Mesothelial cell of epicardium (in vitro differentiated cells): ENCODE results near the gene GFER. TPM values are rescaled to one million over a fixed set of nuclear protein-coding genes. Genes with fewer than 3 reads are reported as not detected.

Experiments used
- DNase-seq, 2 experiments: peaks; one replicate each; pipeline ENCODE4 v3.0.0; 2021; ENCODE audit warnings: low spot score in 2 of 2; ENCODE audit not compliant: unreplicated experiment in 2 of 2
- H3K27ac Mint-ChIP-seq: 2 replicates; pipeline ENCODE4 v1.8.0; 2021; ENCODE audit warnings: mixed read lengths
- H3K27me3 Mint-ChIP-seq: 2 replicates; pipeline ENCODE4 v1.8.0; 2021; ENCODE audit warnings: low read depth, mixed read lengths
- H3K36me3 Mint-ChIP-seq: 2 replicates; pipeline ENCODE4 v1.8.0; 2021; ENCODE audit warnings: mixed read lengths
- H3K4me1 Mint-ChIP-seq: 2 replicates; pipeline ENCODE4 v1.8.0; 2021; ENCODE audit warnings: mixed read lengths
- H3K4me3 Mint-ChIP-seq: 2 replicates; pipeline ENCODE4 v1.8.0; 2021; ENCODE audit warnings: mild to moderate bottlenecking, moderate library complexity, mixed read lengths
- H3K9me3 Mint-ChIP-seq: 2 replicates; pipeline ENCODE4 v1.8.0; 2021; ENCODE audit warnings: mixed read lengths
- CTCF ChIP-seq: fragments of 200-600 bp; sonication (generic); IDR thresholded peaks from one replicate; pipeline ENCODE4 v1.5.0; 2021; ENCODE audit warnings: antibody characterized with exemption; ENCODE audit not compliant: unreplicated experiment
- total RNA-seq: library from RNA; stranded (reverse); gene quantifications from 3 replicates; pipeline ENCODE4 v1.2.1, GENCODE V29; 2021

GFER gene
- total RNA-seq, 1 donor from 2014 or later, result 23.7 TPM

GRCh38 chr16:1985466-1986150, 1.6 kb downstream of the GFER start:
- Mint-ChIP-seq H3K4me1 (peaks cover 21% of the 10 kb centered on the region), H3K4me3 (peak overlapping the region; percentile 83), H3K36me3 (peaks cover 9% of the 10 kb centered on the region), H3K27me3 (peaks cover 50% of the 10 kb centered on the region), H3K27ac (no peak overlapping the region), H3K9me3 (no peaks in the 10 kb centered on the region)
- no peak for TF ChIP-seq CTCF
- no peak for DNase-seq

GRCh38 chr16:1987198-1987597, 3.2 kb downstream of the GFER start:
- Mint-ChIP-seq H3K9me3 (no peaks in the 10 kb centered on the region), H3K27ac (no peak overlapping the region), H3K4me3 (no peak overlapping the region), H3K36me3 (peaks cover 9% of the 10 kb centered on the region), H3K4me1 (peaks cover 22% of the 10 kb centered on the region), H3K27me3 (peaks cover 48% of the 10 kb centered on the region)
- no peak for TF ChIP-seq CTCF
- DNase-seq, result no peak

GRCh38 chr16:1989209-1990100, 5.5 kb downstream of the GFER start, which contains the start of gene SYNGR3:
Gene SYNGR3, plus strand, starts transcription at chr16:1989970. Its CDS starts 133 bp downstream, at chr16:1990103.
- Mint-ChIP-seq H3K4me3 (peak within 1 kb of the TSS; percentile 57), H3K9me3 (no peaks in the 10 kb centered on the region), H3K4me1 (peaks cover 20% of the 10 kb centered on the region), H3K27ac (no peak within 1 kb of the TSS), H3K27me3 (peaks cover 40% of the 10 kb centered on the region), H3K36me3 (peaks cover 9% of the 10 kb centered on the region)
- no peak for TF ChIP-seq CTCF
- no peak for DNase-seq

GRCh38 chr16:1990101-1990350, 6.0 kb downstream of the GFER start:
- no peak overlapping the region for H3K4me3 Mint-ChIP-seq
- no peaks in the 10 kb centered on the region for H3K9me3 Mint-ChIP-seq
- peaks cover 9% of the 10 kb centered on the region for H3K36me3 Mint-ChIP-seq
- no peak overlapping the region for H3K27ac Mint-ChIP-seq
- peaks cover 40% of the 10 kb centered on the region for H3K27me3 Mint-ChIP-seq
- TF ChIP-seq CTCF, result no peak
- no peak for DNase-seq
- peaks cover 14% of the 10 kb centered on the region for H3K4me1 Mint-ChIP-seq

- H3K27ac Mint-ChIP-seq, result no peak overlapping the region
These were observed 6.5 kb downstream of the GFER start for GRCh38 chr16:1990351-1991134.

More at GRCh38 chr16:1990351-1991134, 6.5 kb downstream of the GFER start:
- Mint-ChIP-seq H3K27me3 (peaks cover 40% of the 10 kb centered on the region), H3K4me3 (peak overlapping the region; percentile 47), H3K4me1 (peaks cover 9% of the 10 kb centered on the region), H3K9me3 (no peaks in the 10 kb centered on the region), H3K36me3 (peaks cover 13% of the 10 kb centered on the region)
- no peak for TF ChIP-seq CTCF
- no peak for DNase-seq
